DND-41 (cell line): ENCODE data around the gene RAB6A.

Experiments used
- CTCF ChIP-seq: IDR thresholded peaks from 2 replicates; pipeline ENCODE4 v1.5.1; 2012; ENCODE audit warnings: borderline replicate concordance, low read length, moderate library complexity, mild to moderate bottlenecking; ENCODE audit not compliant: poor library complexity, severe bottlenecking; ENCODE audit errors: extremely low read depth
- EZH2 ChIP-seq: IDR thresholded peaks from 3 replicates; pipeline ENCODE4 v1.6.1; 2012; ENCODE audit warnings: borderline replicate concordance, low read depth, mild to moderate bottlenecking, moderate library complexity, low read length, inconsistent platforms; ENCODE audit not compliant: severe bottlenecking

DNA sequence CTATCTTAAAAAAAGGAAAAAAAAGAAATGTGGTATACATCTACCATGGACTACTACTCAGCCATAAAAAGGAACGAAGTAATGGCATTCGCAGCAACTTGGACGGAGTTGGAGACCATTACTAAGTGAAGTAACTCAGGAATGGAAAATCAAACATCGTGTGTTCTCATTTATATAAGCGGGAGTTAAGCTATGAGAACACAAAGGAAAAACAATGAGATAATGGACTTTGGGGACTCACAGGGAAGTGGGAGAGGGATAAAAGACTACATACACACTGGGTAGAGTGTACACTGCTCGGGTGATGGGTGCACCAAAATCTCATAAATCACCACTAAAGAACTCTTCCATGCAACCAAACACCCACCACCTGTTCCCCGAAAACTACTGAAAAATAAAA is 11.8 kb downstream of the RAB6A start:
- TF ChIP-seq CTCF (no peak), EZH2 (no peak)
